HG03457 (cell line): Measurements from ENCODE around the gene CCDC85B.
"Not testable (repeated sequence)": the region's sequence is repeated elsewhere in the genome, so short reads cannot be mapped to it uniquely, and the experiment has no call there.

Source experiments
- ATAC-seq: cut with Tn5 transposase; IDR thresholded peaks from one replicate; pipeline ENCODE4 v1.9.1; 2021; ENCODE audit warnings: moderate number of reproducible peaks; ENCODE audit not compliant: unreplicated experiment

Gene CCDC85B

DNA sequence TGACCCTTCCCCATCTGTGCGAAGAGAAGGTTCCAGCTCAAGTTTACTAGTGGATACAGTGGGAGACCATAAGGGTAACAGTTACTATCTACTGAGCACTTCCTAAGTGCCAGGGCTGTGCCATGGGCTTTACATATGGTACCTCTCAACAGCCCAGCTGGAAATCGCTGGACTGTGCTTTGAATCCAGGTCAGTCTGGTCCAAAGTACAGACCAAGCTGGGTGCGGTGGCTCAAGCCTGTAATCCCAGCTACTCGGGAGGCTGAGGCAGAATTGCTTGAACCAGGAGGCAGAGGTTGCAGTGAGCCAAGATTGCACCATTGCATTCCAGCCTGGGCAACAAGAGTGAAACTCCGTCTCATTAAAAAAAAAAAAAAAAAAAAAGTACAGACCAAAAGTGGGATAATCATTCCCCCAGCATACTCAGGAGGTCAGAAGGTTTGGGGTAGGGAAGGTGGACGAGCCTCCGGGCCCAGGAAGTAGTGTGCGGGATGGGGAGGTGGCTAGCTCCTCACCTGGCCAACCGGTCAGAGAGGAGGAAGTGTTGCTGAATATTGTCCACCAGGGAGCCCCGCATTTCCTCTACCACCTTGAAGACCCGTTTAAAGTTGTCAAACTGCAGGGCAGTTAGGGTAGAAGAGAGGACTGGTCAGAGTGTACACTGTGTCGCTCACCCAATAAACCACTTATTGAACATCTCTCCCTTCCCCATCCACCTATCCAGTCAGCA, 4.5 kb upstream of the CCDC85B start:
- no peak for ATAC-seq

DNA sequence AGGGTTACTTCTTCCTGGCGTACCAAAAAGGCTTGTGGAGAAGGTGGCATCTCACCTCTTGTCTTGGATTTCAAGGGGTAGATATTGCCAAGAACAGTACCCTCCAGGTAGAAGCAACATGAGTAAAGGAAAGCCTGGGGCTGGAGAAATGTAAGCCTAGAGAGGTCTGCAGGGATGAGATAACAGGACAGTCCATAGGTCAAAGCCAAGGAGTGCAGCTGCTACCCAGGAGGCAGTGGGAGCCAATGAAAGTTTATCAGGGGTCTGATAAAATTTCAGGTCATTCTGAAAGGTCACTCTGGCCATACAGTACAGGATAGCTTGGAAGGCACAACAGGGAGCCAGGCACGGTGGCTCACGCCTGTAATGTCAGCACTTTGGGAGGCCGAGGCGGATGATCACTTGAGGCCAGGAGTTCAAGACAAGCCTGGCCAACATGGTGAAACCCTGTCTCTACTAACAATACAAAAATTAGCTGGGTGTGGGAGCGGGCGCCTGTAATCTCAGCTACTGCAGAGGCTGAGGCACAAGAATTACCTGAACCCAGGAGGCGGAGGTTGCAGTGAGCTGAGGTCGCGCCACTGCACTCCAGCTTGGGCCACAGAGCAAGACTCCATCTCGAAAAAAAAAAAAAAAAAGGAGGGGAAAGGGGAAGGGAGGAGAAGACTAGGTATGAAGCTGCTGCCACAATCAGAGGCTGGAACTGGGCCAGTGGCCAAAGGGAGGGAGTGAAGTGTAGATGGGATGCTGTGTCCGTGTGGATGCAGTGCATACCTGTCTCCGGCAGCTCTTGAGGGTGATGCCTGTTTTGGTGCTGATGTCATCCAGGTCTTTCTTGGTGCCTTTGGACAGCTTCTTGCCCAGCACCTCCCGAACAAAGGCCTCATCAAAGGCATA, 3.4 kb upstream of the CCDC85B start:
- no peak for ATAC-seq

- no peak for ATAC-seq
Observed at GRCh38 chr11:65887723-65888162, 2.7 kb upstream of the CCDC85B start.

DNA sequence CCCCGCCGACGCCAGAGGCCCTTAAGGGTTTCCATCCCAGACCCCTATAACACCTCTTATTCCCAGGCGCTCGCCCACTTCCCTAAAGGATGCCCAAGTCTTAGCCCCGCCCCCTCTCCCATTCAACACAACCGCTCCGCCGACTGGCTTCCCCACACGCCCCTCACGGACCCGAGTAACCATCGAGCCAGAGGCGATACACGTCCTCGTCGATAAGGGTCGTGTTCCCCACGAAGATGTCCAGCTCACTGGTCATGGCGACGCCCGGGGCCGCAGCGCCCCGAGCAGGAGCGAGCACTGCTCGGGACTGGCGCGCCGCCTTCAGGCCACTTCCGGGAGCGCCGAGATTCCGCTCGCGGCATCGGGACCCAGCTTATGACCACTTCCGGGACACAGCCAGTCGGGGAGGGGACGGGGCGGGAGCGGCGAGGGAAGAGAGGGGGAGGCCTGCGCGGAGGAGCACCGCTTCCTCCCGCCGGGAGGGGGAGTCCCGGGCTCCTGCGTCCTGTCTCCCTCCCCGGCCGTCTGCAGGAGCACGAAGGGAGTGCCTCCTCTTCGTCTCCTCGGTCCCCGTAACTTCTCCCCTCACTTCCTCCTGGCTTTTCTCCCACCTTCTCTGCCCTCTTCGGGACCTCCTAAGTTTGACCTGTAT, 2.2 kb upstream of the CCDC85B start, which contains the start of gene FIBP:
TSS of gene FIBP (minus strand) at position 309 of the 652 bp plus-strand sequence. CDS start at position 256, 53 bp downstream.
- ATAC-seq, result no peak

GRCh38 chr11:65891219-65892136, 1.0 kb downstream of the CCDC85B start:
- ATAC-seq, result no peak

DNA sequence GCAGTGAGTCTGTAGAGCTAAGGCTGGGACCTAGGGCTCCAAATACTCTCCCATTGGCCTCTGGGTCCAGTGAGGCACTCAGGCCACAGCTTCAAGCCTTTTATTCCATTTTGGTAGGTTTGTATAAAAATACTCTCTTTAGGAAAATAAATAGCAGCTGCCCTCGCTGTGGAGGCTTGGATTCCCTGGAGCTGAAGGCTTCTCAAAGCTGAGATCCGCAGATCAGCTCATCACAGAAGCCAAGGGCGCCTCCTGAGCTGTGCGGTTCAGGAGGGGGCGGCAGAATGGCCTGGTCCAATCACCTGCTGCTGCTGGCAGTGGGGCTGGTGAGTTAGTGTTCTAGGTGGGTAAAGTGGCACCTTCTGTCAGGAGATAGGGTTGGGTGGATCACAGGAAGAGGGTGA, 1.7 kb downstream of the CCDC85B start:
- ATAC-seq, result not testable (repeated sequence)

GRCh38 chr11:65892661-65893317, 2.3 kb downstream of the CCDC85B start:
- no peak for ATAC-seq

- ATAC-seq, result no peak
Observed at GRCh38 chr11:65894034-65894591, 3.6 kb downstream of the CCDC85B start.

DNA sequence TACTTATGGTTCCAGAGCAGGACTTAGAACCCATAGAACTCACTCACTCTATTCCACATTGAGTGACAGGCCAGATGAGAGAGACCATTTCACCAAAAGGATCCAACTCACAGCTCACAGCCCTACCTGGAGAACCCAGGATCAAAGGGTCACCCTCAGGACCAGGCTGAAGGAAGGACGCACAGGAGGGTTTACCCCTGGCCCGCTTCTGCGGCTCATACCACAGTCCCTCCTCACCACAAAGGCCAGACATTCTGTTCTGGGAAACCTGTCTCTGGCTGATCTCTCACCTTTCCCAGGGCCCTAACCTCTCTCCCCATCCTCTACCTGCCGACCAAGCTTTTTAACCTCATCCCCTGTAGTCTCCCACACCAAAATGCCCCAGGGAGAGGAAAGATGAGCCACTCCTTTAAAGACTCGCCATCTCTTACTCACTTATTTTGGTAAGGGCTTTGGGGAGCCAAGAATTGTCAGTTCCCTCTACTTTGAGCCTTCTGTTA, 5.1 kb downstream of the CCDC85B start:
- ATAC-seq, result no peak

GRCh38 chr11:65896034-65896999, 5.8 kb downstream of the CCDC85B start:
- ATAC-seq, result no peak

DNA sequence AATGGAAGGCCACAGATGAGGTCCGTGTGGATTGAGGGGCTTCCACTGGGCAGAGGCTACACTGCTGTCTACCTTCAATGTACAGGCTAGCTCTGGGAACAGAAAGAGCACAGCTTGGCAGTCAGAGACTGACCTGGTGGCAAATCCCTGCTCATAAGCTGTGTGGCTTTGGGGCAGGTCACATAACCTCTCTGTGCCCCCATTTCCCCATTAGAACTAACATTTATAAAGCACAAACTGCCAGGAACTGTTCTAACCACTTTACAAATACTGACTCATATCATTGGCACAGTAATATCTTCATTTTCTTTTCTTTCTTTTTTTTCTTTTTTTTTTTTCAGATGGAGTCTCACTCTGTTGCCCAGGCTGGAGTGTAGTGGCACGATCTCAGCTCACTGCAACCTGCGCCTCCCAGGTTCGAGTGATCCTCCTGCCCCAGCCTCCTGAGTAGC, 6.6 kb downstream of the CCDC85B start:
- no peak for ATAC-seq

DNA sequence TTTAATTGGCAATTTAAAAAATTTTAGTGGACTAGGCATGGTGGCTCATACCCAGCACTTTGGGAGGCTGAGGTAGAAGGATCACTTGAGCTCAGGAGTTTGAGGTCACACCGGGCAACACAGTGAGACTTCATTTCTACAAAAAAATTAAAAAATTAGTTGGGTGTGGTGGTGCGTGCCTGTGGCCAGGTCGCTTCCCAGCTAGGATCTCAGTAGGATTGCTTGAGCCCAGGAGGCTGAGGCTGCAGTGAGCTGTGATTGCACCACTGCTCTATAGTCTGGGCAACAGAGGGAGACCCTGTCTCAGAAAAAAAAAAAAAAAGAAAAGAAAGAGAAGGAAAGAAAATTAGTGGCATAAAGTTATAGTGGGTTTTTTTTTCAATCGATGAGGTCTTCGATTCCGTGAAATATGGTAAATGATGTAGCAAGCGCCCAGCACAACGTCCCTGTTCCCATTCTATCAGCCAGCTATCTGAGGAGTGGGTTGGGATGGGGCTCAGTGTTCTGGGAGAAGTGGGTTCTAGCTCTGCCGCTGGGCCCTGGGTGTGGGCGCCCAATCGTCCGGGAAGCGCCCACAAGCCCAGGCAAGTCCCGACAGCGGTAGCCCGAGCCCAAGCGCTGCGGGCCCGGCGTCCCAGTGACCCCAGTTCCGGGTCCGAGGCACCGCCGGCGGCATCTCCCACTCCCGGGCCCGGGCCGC, 8.3 kb downstream of the CCDC85B start:
- no peak for ATAC-seq

GRCh38 chr11:65899356-65900124, 9.1 kb downstream of the CCDC85B start:
- no peak for ATAC-seq

GRCh38 chr11:65900125-65900898, 9.8 kb downstream of the CCDC85B start, which contains the start of gene FOSL1:
TSS of gene FOSL1 (minus strand) at chr11:65900388. CDS start at chr11:65900339, 49 bp downstream.
- peak; percentile 62 for ATAC-seq

DNA sequence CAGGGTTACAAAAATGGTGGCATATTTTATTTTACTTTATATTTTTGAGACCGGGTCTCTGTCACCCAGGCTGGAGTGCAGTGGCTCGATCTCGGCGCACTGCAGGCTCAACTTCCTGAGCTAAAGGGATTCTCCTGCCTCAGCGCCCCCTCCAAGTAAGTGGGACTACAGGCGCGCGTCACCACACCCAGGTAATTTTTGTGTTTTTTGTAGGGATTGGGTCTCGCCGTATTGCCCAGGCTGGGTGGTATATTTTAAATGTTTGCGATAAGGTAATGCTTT, 10.4 kb downstream of the CCDC85B start:
- no peak for ATAC-seq

DNA sequence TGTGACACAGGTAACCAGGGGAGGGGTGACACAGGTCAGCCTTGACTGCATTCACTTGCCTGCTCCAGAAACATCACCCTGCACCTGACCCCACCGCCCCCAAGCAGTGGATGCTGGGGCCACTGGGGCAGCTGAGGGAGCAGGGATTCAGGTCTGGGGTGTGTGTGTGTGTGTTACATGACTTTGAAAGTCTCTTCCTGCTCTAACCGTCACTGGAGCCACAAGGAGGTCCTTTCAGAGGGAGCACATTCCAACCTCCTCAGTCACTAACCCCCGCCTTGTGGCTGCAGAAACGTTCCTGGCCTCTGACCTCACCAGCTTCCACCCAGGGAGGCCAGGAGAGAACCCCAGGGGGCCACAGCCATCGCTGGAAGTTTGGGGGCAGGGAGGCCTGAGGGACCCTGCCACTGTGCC, 12.6 kb downstream of the CCDC85B start:
- ATAC-seq, result no peak
